GM12878 (cell line): ENCODE measurements around the gene COL23A1. TPM values are rescaled to one million over a fixed set of nuclear protein-coding genes. Genes with fewer than 3 reads are reported as not detected.

Experiments used
- ATAC-seq: fragments of 200-7000 bp; cut with Tn5 transposase; 3 replicates; pipeline ENCODE4 v1.9.1; 2020; ENCODE audit warnings: mild to moderate bottlenecking, moderate library complexity
- BruUV-seq: library from RNA; stranded (reverse); fragments of 400-500 nt; replicated peaks from 2 replicates; lab custom pipeline; 2021; lab: Mats Ljungman, UMichigan
- CTCF ChIA-PET: fragments of 300-600 bp; sonication (Branson Sonifier 250); formaldehyde crosslinking; extraction: SDS; loops from one replicate; lab custom pipeline; 2021; ENCODE audit warnings: inconsistent platforms; lab: Yijun Ruan, JAX
- POLR2A ChIA-PET: fragments of 350-600 bp; formaldehyde crosslinking; extraction: SDS; loops from one replicate; lab custom pipeline; 2021; ENCODE audit warnings: inconsistent platforms; lab: Charles Lee
- RAD21 ChIA-PET: fragments of 300-600 bp; sonication (Branson Sonifier 250); formaldehyde crosslinking; loops from one replicate; lab custom pipeline; 2023; ENCODE audit warnings: antibody characterized with exemption; ENCODE audit not compliant: unreplicated experiment; lab: Charles Lee
- SMC1A ChIA-PET: fragments of 300-600 bp; sonication (Branson Sonifier 250); formaldehyde crosslinking; loops from one replicate; lab custom pipeline; 2023; ENCODE audit not compliant: unreplicated experiment, uncharacterized antibody; lab: Charles Lee
- DNase-seq: peaks from one replicate; pipeline ENCODE4 v3.0.0-alpha.2; 2011; ENCODE audit warnings: low read depth, low spot score
- FAIRE-seq: peaks from 3 replicates; lab custom pipeline; 2011; peaks lifted over from hg19 to GRCh38; lab: Jason Lieb, UNC
- H2AFZ ChIP-seq: 2 replicates; pipeline ENCODE4 v1.6.0; 2011; ENCODE audit warnings: low read depth, low read length, control low read depth; ENCODE audit not compliant: control insufficient read depth
- H3K27ac ChIP-seq: 2 replicates; pipeline ENCODE4 v1.5.1; 2011; ENCODE audit warnings: control low read depth; ENCODE audit not compliant: control insufficient read depth, insufficient read depth
- H3K27me3 ChIP-seq, 2 experiments: replicated peaks in 1 of 2; 2 replicates each; pipeline versions ENCODE4 v1.6.0 to v1.6.1; 2011; ENCODE audit warnings: low read length in 1 of 2; ENCODE audit not compliant: control insufficient read depth in 2 of 2, insufficient read depth in 2 of 2
- H3K36me3 ChIP-seq, 2 experiments: 2 replicates each; pipeline ENCODE4 v1.5.1; 2011; ENCODE audit warnings: low read length in 1 of 2; ENCODE audit not compliant: control insufficient read depth in 2 of 2, insufficient read depth in 2 of 2
- H3K4me1 ChIP-seq: 2 replicates; pipeline ENCODE4 v1.6.1; 2011; ENCODE audit warnings: mild to moderate bottlenecking, low read length, moderate library complexity, mixed read lengths; ENCODE audit not compliant: control insufficient read depth, insufficient read depth
- H3K4me2 ChIP-seq: 2 replicates; pipeline ENCODE4 v1.6.0; 2011; ENCODE audit warnings: control low read depth; ENCODE audit not compliant: control insufficient read depth, insufficient read depth
- H3K4me3 ChIP-seq: fragments of 200-600 bp; sonication (generic); 2 replicates; pipeline ENCODE4 v1.5.1; 2016
- H3K79me2 ChIP-seq: 2 replicates; pipeline ENCODE4 v1.6.0; 2011; ENCODE audit warnings: low read length; ENCODE audit not compliant: control insufficient read depth, insufficient read depth
- H3K9ac ChIP-seq: 2 replicates; pipeline ENCODE4 v1.8.0; 2011; ENCODE audit warnings: low read length, control low read depth, mixed read lengths; ENCODE audit not compliant: control insufficient read depth, insufficient read depth
- H3K9me3 ChIP-seq: replicated peaks from 3 replicates; pipeline ENCODE4 v1.5.1; 2011; ENCODE audit warnings: mild to moderate bottlenecking, low read length; ENCODE audit not compliant: control insufficient read depth, insufficient read depth
- H4K20me1 ChIP-seq: 2 replicates; pipeline ENCODE4 v1.6.0; 2011; ENCODE audit not compliant: control insufficient read depth, insufficient read depth
- HDAC2 ChIP-seq: fragments of 200-600 bp; sonication (generic); IDR thresholded peaks from 2 replicates; pipeline ENCODE4 v1.6.1; 2017
- IKZF1 ChIP-seq: fragments of 450-650 bp; conservative IDR thresholded peaks from 2 replicates; pipeline ENCODE4 v1.6.1; 2017; ENCODE audit warnings: antibody characterized with exemption, mild to moderate bottlenecking
- JUND ChIP-seq: IDR thresholded peaks from 2 replicates; pipeline ENCODE4 v1.6.1; 2012; ENCODE audit warnings: low read depth, mild to moderate bottlenecking, low read length, improper control_type of control experiment, moderate library complexity
- NBN ChIP-seq: fragments of 450-650 bp; IDR thresholded peaks from 2 replicates; pipeline ENCODE4 v1.6.1; 2016
- PAX8 ChIP-seq: fragments of 450-650 bp; IDR thresholded peaks from 2 replicates; pipeline ENCODE4 v1.6.1; 2017; ENCODE audit warnings: mild to moderate bottlenecking, moderate library complexity
- PML ChIP-seq: IDR thresholded peaks from 2 replicates; pipeline ENCODE4 v1.6.1; 2012; ENCODE audit warnings: low read length, inconsistent platforms
- POLR2AphosphoS2 ChIP-seq: IDR thresholded peaks from 2 replicates; pipeline ENCODE4 v1.6.1; 2011; ENCODE audit warnings: low read depth, mild to moderate bottlenecking, low read length, improper control_type of control experiment, moderate library complexity
- SREBF1 ChIP-seq: IDR thresholded peaks from 2 replicates; pipeline ENCODE4 v1.6.1; 2012; ENCODE audit warnings: mild to moderate bottlenecking, low read length
- TBL1XR1 ChIP-seq: IDR thresholded peaks from 2 replicates; pipeline ENCODE4 v1.6.1; 2012; ENCODE audit warnings: low read depth, low read length, improper control_type of control experiment
- TCF3 ChIP-seq: IDR thresholded peaks from 2 replicates; pipeline ENCODE4 v1.6.1; 2012; ENCODE audit warnings: low read depth, mild to moderate bottlenecking, low read length, borderline replicate concordance; ENCODE audit not compliant: insufficient read depth
- WGBS: methylation state at CpG from one replicate; pipeline ENCODE4 v1.1.6; 2016; ENCODE audit warnings: low lambda C conversion rate; ENCODE audit not compliant: insufficient replicate concordance, insufficient coverage; ENCODE audit errors: missing lambda C conversion rate; 5-methylcytosine and 5-hydroxymethylcytosine counted together
- in situ Hi-C: fragments of 300-500 bp; cut with MboI; formaldehyde crosslinking; loops from 9 replicates; pipeline ENCODE4 v1.14.3; 2018; ENCODE audit warnings: mixed read lengths
- intact Hi-C: fragments of 100-400 bp; cut with micrococcal nuclease; formaldehyde crosslinking; loops from one replicate; pipeline ENCODE4 v1.14.2; 2022; ENCODE audit not compliant: unreplicated experiment
- polyA plus RNA-seq, 11 experiments: library from polyadenylated mRNA; depleted of rRNA in 4 of 11; unstranded in 6 of 11; stranded (reverse) in 5 of 11; fragments of >200 nt; fragmentation: Nextera tagmentation in 4 of 11; fragmentation: Illumina TruSeq in 1 of 11; extraction: Ambion mirVana in 4 of 11; extraction: Trizol in 1 of 11; gene quantifications; 1 replicate in 1 of 11; 2 replicates in 10 of 11; pipeline versions ENCODE4 v1.2.1 to v1.2.3, GENCODE V29; 2011 to 2016; ENCODE audit warnings: inconsistent platforms in 2 of 11, missing spikeins in 2 of 11, low read depth in 1 of 11
- total RNA-seq, 4 experiments: library from RNA; depleted of rRNA in 3 of 4; stranded (reverse); fragments of >200 nt in 3 of 4; fragmentation: Illumina TruSeq in 1 of 4; extraction: Trizol in 1 of 4; gene quantifications; 2 replicates each; pipeline versions ENCODE4 v1.2.1 to v1.2.3, GENCODE V29; 2013 to 2021
- TF ChIP-seq, protein P1 (sequence below): IDR thresholded peaks from 2 replicates; pipeline ENCODE4 v1.6.1; 2011; ENCODE audit warnings: low read depth, low read length, improper control_type of control experiment, borderline replicate concordance
- TF ChIP-seq, protein P2 (sequence below): fragments of 450-650 bp; IDR thresholded peaks from 2 replicates; pipeline ENCODE4 v1.6.1; 2017; ENCODE audit warnings: mild to moderate bottlenecking, low read depth, inconsistent platforms; ENCODE audit not compliant: poor library complexity, severe bottlenecking
- TF ChIP-seq, protein P3 (sequence below): fragments of 450-650 bp; IDR thresholded peaks from 2 replicates; pipeline ENCODE4 v1.6.1; 2018; ENCODE audit warnings: borderline replicate concordance, mild to moderate bottlenecking; ENCODE audit not compliant: partially characterized antibody
- TF ChIP-seq, protein P4 (sequence below): IDR thresholded peaks from 2 replicates; pipeline ENCODE4 v1.6.1; 2012; ENCODE audit warnings: low read length, inconsistent platforms

Gene COL23A1
- total and polyA plus RNA-seq, 10 of the 15 experiments (the other 5 are each of a cell fraction or from before 2014, with no cell fraction given): 0.03 to 0.83 (median 0.09) TPM; not detected in 5

DNA sequence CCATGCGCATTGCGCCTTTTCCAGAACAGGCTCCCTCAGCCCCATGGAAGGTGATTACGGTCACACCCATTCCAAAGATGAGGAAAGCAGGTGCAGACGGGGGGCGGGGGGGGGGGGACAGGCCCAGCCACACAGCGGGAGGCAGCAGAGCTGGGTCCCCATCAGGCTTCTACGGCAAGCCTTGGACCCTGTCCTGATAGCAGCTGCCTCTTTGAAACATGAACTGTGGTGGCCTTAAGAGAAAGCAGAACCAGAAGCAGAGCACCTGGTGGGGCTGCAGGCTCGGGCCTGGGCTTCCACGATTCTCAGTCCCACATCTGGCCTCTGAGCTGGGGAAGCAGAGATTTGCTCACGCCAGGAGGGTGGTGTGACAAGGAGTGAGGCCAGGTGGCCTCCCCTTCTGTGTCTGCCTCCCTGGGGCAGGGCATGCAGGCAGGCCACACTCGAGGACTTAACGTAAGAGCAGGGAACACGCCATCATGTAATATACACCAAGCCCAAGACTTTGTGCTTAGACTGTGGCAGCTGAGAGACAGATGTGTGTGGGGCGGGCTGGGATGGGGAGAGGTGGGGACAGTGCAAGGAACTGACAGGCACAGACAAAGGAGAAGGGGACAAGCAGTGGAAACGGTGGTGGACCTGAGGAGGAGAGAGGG lies 343.4 kb downstream of the COL23A1 start:
- CTCF ChIA-PET: no interaction called here
- peaks cover 13% of the 10 kb centered on the region for H3K4me1 ChIP-seq
- ATAC-seq (no peak), DNase-seq (no peak), FAIRE-seq (no peak)
- in situ Hi-C loops (no loop called here), intact Hi-C loops (no loop called here)
- H2AFZ ChIP-seq: no peak overlapping the region
- no peaks in the 10 kb centered on the region for H3K79me2 ChIP-seq
- H3K4me3 ChIP-seq: no peak overlapping the region
- no peaks in the 10 kb centered on the region for H4K20me1 ChIP-seq
- H3K9me3 ChIP-seq: no peaks in the 10 kb centered on the region
- POLR2A ChIA-PET: no interaction called here
- TF ChIP-seq, protein P1, sequence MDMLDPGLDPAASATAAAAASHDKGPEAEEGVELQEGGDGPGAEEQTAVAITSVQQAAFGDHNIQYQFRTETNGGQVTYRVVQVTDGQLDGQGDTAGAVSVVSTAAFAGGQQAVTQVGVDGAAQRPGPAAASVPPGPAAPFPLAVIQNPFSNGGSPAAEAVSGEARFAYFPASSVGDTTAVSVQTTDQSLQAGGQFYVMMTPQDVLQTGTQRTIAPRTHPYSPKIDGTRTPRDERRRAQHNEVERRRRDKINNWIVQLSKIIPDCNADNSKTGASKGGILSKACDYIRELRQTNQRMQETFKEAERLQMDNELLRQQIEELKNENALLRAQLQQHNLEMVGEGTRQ: no peak
- TF ChIP-seq, protein P2, sequence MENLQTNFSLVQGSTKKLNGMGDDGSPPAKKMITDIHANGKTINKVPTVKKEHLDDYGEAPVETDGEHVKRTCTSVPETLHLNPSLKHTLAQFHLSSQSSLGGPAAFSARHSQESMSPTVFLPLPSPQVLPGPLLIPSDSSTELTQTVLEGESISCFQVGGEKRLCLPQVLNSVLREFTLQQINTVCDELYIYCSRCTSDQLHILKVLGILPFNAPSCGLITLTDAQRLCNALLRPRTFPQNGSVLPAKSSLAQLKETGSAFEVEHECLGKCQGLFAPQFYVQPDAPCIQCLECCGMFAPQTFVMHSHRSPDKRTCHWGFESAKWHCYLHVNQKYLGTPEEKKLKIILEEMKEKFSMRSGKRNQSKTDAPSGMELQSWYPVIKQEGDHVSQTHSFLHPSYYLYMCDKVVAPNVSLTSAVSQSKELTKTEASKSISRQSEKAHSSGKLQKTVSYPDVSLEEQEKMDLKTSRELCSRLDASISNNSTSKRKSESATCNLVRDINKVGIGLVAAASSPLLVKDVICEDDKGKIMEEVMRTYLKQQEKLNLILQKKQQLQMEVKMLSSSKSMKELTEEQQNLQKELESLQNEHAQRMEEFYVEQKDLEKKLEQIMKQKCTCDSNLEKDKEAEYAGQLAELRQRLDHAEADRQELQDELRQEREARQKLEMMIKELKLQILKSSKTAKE: no peak
- TF ChIP-seq SREBF1: no peak
- TF ChIP-seq HDAC2: no peak
- TF ChIP-seq, protein P3, sequence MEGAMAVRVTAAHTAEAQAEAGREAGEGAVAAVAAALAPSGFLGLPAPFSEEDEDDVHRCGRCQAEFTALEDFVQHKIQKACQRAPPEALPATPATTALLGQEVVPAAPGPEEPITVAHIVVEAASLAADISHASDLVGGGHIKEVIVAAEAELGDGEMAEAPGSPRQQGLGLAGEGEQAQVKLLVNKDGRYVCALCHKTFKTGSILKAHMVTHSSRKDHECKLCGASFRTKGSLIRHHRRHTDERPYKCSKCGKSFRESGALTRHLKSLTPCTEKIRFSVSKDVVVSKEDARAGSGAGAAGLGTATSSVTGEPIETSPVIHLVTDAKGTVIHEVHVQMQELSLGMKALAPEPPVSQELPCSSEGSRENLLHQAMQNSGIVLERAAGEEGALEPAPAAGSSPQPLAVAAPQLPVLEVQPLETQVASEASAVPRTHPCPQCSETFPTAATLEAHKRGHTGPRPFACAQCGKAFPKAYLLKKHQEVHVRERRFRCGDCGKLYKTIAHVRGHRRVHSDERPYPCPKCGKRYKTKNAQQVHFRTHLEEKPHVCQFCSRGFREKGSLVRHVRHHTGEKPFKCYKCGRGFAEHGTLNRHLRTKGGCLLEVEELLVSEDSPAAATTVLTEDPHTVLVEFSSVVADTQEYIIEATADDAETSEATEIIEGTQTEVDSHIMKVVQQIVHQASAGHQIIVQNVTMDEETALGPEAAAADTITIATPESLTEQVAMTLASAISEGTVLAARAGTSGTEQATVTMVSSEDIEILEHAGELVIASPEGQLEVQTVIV: no peak
- TF ChIP-seq NBN: no peak
- TF ChIP-seq PML: no peak
- no peak for TF ChIP-seq PAX8
- no peak for TF ChIP-seq TCF3
- TF ChIP-seq, protein P4, sequence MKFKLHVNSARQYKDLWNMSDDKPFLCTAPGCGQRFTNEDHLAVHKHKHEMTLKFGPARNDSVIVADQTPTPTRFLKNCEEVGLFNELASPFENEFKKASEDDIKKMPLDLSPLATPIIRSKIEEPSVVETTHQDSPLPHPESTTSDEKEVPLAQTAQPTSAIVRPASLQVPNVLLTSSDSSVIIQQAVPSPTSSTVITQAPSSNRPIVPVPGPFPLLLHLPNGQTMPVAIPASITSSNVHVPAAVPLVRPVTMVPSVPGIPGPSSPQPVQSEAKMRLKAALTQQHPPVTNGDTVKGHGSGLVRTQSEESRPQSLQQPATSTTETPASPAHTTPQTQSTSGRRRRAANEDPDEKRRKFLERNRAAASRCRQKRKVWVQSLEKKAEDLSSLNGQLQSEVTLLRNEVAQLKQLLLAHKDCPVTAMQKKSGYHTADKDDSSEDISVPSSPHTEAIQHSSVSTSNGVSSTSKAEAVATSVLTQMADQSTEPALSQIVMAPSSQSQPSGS: no peak
- no peak for TF ChIP-seq JUND
- no peak for TF ChIP-seq POLR2AphosphoS2
- no peak for TF ChIP-seq IKZF1
- no peak for TF ChIP-seq TBL1XR1
- SMC1A ChIA-PET: no interaction called here
- no peak overlapping the region for H3K27ac ChIP-seq
- RAD21 ChIA-PET: no interaction called here
- no peak overlapping the region for H3K4me2 ChIP-seq
- BruUV-seq: no TSS peak
- WGBS: 48% methylated on average over 13 of the region's 15 CpGs
- no peak overlapping the region for H3K9ac ChIP-seq
- H3K27me3 ChIP-seq: no peaks in the 10 kb centered on the region
- no peaks in the 10 kb centered on the region for H3K36me3 ChIP-seq
